ENCODE results near the gene ATP2A1. TPM values are rescaled to one million over a fixed set of nuclear protein-coding genes. Genes with fewer than 3 reads are reported as not detected.

ATP2A1 gene
- total and polyA plus RNA-seq, 2 of the 13 experiments (the other 11 are each of a cell fraction or from before 2014, with no cell fraction given), result 3.2 to 12.5 TPM

DNA sequence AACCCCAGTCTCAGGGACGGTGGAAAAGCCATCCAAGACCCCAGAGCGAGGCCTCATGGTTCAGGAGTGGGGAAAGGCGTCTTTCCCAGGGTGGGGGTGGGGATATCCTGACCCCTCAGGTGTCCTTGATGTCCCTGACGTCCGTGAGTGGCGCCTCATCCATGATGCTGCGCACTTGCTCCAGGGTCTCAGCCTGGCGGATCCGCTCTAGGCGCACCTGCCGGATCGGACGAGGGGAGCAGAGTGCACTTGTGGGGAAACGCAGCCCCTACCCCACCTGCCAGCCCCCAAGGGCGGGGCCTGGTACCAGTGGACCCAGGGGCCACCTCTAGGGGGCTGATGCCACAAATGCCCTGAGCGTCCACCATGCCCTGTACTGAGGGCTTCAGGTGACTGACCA lies 26.5 kb downstream of the ATP2A1 start:
- TF ChIP-seq ZFX (CRISPR knock-in tag; IDR thresholded peaks at IDR 0.05; ENCODE audit: low read depth) (0 out of 2 replicates have a peak, but pooled peaks have one; percentile 13), NKX3-1 (CRISPR knock-in tag; IDR thresholded peaks at IDR 0.05) (no peak), AGO2 (optimal IDR thresholded peaks at IDR 0.05; ENCODE audit: low read depth, low read length) (peak; percentile 68), ZIK1 (CRISPR knock-in tag; IDR thresholded peaks at IDR 0.05; ENCODE audit: borderline replicate concordance, low read depth) (no peak), ZNF451 (CRISPR knock-in tag; IDR thresholded peaks at IDR 0.05) (no peak)
- TF ChIP-seq, protein P1, sequence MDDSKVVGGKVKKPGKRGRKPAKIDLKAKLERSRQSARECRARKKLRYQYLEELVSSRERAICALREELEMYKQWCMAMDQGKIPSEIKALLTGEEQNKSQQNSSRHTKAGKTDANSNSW (CRISPR knock-in tag; IDR thresholded peaks at IDR 0.05; ENCODE audit: borderline replicate concordance), result no peak
- no peak for DNase-seq (ENCODE audit: low spot score)
- peak; percentile 12 for ATAC-seq
- 100% methylated on average over 15 of the region's 16 CpGs for WGBS (ENCODE audit: low lambda C conversion rate)
- no TSS peak for BruUV-seq (replicated peaks)
- intact Hi-C loops (cut with micrococcal nuclease; ENCODE audit: unreplicated experiment) (no loop called here), in situ Hi-C loops (cut with HindIII; ENCODE audit: extremely low pct_ligation_motif_present, low pct_unique_long_range_greater_than_20kb) (no loop called here)
- Histone ChIP-seq H4K20me1 (ENCODE audit: insufficient read depth, low read length) (no peaks in the 10 kb centered on the region), H3K4me3 (replicated peaks in 1 of 3; ENCODE audit: insufficient read depth in 1 of 3, low read depth in 2 of 3, low read length in 3 of 3) (no peak overlapping the region), H3K36me3 (replicated peaks in 1 of 2; ENCODE audit: control insufficient read depth in 1 of 2, insufficient read depth in 2 of 2, low read length in 2 of 2) (peaks cover 5 to 13% of the 10 kb centered on the region in 2 experiments), H3K79me2 (ENCODE audit: insufficient read depth, low read length) (no peaks in the 10 kb centered on the region), H3K9me3 (ENCODE audit: low read length) (no peaks in the 10 kb centered on the region), H3K27ac (ENCODE audit: extremely low read length, insufficient read depth, low read length) (no peak overlapping the region), H3K4me2 (ENCODE audit: low read depth, low read length) (no peak overlapping the region), H2AFZ (ENCODE audit: low read length) (no peak overlapping the region), H3K4me1 (ENCODE audit: insufficient read depth, low read length) (no peaks in the 10 kb centered on the region), H3K27me3 (ENCODE audit: control insufficient read depth in 1 of 2, insufficient read depth in 2 of 2, low read length in 2 of 2) (no peaks in the 10 kb centered on the region), H3K9ac (ENCODE audit: insufficient read depth, low read depth, low read length) (no peak overlapping the region)
- FAIRE-seq, result no peak
- POLR2A ChIA-PET, result no interaction called here
- CTCF ChIA-PET (ENCODE audit: low intra/inter-chr PET ratio, low total read pairs), result no interaction called here

DNA sequence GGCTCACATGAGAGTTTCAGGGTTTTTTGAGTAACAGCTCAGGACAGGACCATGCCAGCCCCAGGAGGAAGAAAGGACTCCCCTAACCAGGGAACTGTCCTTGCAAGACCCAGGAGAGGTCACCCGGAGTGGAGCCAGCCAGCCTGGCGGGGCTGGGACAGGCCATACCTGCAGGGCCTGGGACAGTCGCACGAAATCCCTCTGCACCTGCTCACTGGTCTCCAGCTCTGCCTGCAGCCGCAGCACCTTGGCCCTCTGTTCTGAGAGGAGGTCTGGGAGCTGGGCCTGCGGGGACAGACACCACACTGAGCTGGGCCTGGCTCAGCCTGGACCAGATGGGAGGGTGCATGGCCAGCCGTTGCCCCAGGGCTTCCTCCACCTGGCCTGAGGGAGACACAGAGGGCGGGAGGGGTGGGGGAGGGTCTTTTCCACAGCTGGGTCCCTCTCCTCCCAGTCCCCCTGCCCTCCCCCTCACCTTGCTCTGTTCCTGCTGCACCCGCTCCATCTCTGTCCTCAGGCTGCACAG lies 27.0 kb downstream of the ATP2A1 start:
- TF ChIP-seq POLR2A (IDR thresholded peaks at IDR 0.05; ENCODE audit: insufficient read depth in 1 of 2, low read depth in 2 of 2, low read length in 2 of 2), result peak in 1 of 2 experiments; percentile 28; a peak in 1 of 4 replicates
- TF ChIP-seq, protein P2, sequence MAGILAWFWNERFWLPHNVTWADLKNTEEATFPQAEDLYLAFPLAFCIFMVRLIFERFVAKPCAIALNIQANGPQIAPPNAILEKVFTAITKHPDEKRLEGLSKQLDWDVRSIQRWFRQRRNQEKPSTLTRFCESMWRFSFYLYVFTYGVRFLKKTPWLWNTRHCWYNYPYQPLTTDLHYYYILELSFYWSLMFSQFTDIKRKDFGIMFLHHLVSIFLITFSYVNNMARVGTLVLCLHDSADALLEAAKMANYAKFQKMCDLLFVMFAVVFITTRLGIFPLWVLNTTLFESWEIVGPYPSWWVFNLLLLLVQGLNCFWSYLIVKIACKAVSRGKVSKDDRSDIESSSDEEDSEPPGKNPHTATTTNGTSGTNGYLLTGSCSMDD (CRISPR knock-in tag; IDR thresholded peaks at IDR 0.05), result no peak
- FAIRE-seq, result no peak
- H3K79me2 ChIP-seq (ENCODE audit: insufficient read depth, low read length), result no peaks in the 10 kb centered on the region
- no peaks in the 10 kb centered on the region for H4K20me1 ChIP-seq (ENCODE audit: insufficient read depth, low read length)
- intact Hi-C loops (cut with micrococcal nuclease; ENCODE audit: unreplicated experiment), result no loop called here
- H2AFZ ChIP-seq (ENCODE audit: low read length), result no peak overlapping the region
- no peak overlapping the region for H3K27ac ChIP-seq (ENCODE audit: extremely low read length, insufficient read depth, low read length)
- POLR2A ChIA-PET, result interaction anchor here (0.8 kb wide), 1 partner anchor 9 kb away, joined by 3 read pairs; no protein-coding TSS in a partner anchor
- BruUV-seq (replicated peaks), result no TSS peak
- CTCF ChIA-PET (ENCODE audit: low intra/inter-chr PET ratio, low total read pairs), result no interaction called here
- no peak overlapping the region for H3K4me2 ChIP-seq (ENCODE audit: low read depth, low read length)
- no peak overlapping the region for H3K4me3 ChIP-seq (replicated peaks in 1 of 3; ENCODE audit: insufficient read depth in 1 of 3, low read depth in 2 of 3, low read length in 3 of 3)
- in situ Hi-C loops (cut with HindIII; ENCODE audit: extremely low pct_ligation_motif_present, low pct_unique_long_range_greater_than_20kb), result no loop called here
- H3K36me3 ChIP-seq (replicated peaks in 1 of 2; ENCODE audit: control insufficient read depth in 1 of 2, insufficient read depth in 2 of 2, low read length in 2 of 2), result peaks cover 5 to 13% of the 10 kb centered on the region in 2 experiments
- H3K9me3 ChIP-seq (ENCODE audit: low read length), result no peaks in the 10 kb centered on the region
- 96% methylated on average over 8 of the region's 9 CpGs for WGBS (ENCODE audit: low lambda C conversion rate)
- no peaks in the 10 kb centered on the region for H3K4me1 ChIP-seq (ENCODE audit: insufficient read depth, low read length)
- H3K9ac ChIP-seq (ENCODE audit: insufficient read depth, low read depth, low read length), result no peak overlapping the region
- DNase-seq (ENCODE audit: low spot score), result no peak
- ATAC-seq, result peak; percentile 20
- H3K27me3 ChIP-seq (ENCODE audit: control insufficient read depth in 1 of 2, insufficient read depth in 2 of 2, low read length in 2 of 2), result no peaks in the 10 kb centered on the region

Data from HepG2 (cell line).